GM12801 (cell line): ENCODE measurements around the gene GPS1.

Experiments used
- TF ChIP-seq, protein P1 (sequence below): IDR thresholded peaks from one replicate; pipeline ENCODE4 v1.5.1; 2011; ENCODE audit warnings: control low read depth; ENCODE audit not compliant: insufficient read length; ENCODE audit errors: extremely low read depth

Gene GPS1

DNA sequence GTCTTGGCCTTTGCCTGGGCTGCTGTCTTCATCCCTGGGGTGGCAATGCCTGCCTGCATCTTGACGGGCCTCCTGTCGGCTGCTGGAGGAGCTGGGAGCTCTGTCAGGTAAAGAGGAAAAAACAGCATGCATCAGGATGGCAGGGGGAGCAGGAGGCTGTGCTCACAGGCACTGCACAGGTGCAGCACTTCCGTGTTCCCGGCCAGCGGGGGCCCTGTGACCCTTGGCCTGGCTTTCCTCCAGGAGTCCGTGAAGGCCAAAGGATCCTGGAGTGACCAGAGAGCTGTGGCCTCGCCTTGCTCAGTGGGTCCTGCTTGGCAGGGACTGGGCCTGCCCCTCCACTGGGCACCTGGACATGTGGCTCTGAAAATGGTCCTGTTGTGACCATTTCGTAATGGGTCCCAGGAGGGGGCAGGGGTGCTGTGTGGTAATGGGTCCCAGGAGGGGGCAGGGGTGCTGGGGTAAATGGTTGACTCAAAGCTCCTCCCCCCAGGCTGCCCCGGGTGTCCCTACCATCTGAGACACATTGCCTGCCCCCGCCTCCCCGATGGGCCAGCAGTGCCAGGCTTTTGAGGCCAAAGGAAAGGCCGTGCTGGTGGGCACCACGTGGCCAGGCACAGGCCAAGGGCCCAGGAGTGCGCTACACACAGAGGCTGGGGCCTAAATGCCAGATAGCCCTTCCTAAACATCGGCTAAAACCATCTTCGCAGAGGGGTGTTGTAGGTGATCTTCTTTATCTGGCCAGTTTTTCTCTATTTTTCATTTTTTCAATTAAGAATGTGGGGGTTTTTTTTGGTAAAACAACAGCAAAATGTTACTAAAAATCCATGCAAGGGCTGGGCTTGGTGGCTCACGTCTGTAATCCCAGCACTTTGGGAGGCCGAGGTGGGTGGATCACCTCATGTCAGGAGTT, 50.3 kb downstream of the GPS1 start:
- TF ChIP-seq, protein P1, sequence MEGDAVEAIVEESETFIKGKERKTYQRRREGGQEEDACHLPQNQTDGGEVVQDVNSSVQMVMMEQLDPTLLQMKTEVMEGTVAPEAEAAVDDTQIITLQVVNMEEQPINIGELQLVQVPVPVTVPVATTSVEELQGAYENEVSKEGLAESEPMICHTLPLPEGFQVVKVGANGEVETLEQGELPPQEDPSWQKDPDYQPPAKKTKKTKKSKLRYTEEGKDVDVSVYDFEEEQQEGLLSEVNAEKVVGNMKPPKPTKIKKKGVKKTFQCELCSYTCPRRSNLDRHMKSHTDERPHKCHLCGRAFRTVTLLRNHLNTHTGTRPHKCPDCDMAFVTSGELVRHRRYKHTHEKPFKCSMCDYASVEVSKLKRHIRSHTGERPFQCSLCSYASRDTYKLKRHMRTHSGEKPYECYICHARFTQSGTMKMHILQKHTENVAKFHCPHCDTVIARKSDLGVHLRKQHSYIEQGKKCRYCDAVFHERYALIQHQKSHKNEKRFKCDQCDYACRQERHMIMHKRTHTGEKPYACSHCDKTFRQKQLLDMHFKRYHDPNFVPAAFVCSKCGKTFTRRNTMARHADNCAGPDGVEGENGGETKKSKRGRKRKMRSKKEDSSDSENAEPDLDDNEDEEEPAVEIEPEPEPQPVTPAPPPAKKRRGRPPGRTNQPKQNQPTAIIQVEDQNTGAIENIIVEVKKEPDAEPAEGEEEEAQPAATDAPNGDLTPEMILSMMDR = no peak

DNA sequence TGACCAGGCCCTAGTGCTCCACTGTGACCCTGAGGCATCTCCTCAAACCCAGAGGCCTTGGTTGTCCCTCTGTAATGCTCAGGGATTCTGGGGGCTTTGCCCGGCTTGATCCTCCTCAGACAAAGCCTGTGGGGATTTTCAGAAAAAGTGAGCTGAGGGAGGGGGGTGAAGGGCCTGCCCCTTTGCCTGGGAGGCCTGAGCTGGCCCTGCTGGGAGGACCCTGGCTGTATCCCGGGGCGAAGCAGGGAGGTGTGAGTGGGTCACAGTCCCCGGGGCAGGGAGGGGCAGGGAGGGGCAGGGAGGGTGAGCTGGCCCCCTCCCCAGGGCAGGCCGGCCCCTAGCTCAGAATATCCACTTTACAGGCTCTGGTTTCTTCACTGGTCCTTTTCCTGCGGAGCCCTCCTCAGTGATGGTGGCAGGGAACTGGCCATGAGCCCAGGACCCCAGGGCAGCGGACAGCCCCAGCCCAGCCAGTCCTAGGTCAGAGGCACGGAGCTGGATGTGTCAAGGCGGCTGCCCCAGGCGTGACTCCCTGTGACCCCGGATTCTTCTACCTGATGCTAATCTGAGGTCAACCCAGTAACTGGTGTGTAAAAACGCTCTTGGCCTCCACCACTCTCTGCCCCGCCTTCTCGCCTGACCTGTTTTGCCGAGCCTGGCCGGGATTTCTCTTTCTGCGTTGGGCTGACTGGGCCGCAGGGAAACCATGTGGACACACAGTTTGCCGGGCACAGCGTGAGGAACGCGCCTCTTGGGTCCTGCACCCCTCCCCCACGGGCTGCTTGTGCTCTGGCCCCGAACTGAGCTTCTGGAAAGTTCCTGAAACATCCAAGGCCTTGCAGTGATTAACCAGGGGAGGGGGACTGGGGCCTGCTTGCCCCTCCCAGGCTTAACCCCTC, 52.1 kb downstream of the GPS1 start:
- TF ChIP-seq, protein P1 = no peak

DNA sequence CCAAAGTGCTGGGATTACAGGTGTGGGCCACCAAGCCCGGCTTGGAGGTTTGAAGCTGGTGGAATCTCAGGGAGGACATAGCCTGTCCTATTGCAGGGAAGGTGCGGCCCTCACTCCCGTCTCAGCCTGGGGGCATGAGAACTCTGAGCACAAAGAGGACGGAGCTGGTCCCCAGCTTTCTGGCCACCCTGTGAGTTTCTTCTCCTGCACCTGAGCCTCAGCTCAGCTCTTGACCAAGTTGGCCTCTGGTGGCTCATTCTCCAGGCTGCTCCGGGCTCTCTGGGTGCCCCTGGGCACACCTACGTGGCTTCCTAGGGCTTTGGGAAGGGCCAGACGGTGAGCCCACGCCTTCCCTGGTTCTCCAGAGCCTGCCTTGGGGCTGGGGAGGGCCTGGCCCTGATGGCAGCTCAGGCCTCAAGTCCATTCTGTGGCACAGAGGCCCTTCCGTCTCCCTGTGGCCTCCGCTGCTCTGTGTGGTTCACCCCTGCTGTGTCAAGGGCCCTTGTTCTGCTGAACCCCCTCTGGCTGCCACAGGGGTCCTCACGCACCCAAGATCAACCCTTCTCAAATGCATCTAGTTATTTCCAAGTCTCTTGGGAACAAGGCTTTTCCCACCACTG, 53.2 kb downstream of the GPS1 start:
- TF ChIP-seq, protein P1 = no peak

DNA sequence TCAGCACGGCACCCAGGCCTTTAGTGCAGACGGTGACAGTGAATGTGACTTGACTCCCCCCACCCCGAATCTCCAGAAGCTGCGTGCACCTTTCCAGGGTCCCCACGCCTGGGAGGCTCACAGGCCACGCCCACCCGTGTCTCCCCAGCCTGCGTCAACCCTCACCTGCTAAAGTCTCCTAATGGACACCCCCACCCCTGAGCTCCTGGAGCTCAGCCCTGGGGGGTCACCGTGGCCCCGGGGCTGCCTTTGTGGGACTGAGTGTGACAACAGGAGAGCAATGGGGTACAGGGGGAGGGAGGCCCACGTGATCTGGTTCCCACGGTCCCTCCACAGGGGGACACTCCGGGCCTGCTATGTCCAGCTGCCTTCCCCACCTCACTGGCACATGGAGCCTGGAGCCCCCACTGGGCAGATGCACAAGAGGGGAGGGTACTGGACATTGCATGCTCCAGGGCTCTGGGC, 53.8 kb downstream of the GPS1 start:
- TF ChIP-seq, protein P1 = no peak

DNA sequence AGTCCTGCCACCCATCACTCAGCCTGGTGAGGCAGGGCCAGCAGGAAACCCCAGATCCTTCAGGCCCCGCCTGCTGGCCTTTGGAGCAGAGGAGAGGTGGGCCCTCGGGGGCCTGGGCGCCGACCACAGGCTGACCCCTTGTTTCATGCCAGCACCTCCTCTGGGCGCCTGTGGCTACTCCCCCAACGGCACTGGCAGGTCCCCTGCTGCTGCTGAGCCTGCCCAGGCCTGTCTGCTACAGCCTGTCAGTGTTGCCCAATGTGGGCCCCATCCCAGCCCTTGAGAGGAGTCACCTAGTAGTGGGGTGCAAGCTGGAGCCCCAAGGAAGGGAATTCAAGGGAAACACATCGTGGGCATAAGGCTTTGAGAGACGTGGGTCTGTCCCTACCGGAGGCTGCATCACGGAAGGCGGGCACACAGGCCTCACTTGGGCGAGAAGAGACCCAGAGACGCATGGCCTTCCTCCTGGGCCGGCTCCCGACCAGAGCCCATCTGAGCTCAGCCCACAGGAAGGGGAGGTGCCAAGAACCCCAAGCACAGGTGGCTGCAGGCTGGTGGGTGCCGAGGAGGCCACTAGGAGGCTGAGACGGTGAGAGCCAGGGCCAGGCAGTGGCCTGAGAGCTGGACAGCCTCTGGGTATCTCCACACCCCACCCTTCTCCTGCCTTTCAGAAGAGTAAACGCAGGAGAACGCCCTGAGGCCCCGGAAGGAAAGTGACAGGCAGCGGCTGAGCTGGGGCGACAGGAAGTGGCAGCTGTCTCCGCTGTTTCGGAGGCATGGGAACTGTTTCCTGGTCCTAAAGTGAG, 54.4 kb downstream of the GPS1 start:
- TF ChIP-seq, protein P1 = no peak

DNA sequence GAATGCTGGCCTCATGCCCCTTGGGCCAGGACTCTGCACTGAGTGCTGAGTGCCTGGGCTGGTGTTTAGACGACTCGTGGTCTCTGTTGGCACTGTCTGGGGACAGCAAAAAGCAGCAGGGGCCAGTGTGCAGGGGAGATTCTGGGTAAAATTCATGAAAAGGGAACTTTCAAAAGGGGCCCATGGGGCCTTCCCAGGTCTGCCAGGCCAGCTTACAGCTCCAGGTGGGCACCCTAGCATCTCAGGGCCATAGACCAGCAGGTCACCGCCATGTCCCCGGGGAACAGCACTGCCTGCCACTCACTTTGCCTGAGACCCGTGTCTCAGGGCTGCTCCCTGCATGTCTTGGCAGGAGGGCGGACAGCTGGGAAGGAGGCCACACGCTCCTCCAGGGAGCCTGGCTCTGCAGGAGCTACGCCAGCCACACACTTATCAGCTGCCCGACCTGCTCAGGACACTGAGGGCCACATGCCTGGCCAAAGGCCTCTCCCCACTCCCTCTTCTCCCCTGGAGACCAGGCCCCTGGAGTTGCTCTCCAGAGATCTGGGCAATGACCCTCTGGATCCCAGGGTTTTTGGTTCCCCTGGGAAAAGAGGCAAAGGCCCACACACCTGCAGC, 55.1 kb downstream of the GPS1 start:
- TF ChIP-seq, protein P1 = no peak
